Measurements from ENCODE around the gene ACP7.

The ACP7 gene

DNA sequence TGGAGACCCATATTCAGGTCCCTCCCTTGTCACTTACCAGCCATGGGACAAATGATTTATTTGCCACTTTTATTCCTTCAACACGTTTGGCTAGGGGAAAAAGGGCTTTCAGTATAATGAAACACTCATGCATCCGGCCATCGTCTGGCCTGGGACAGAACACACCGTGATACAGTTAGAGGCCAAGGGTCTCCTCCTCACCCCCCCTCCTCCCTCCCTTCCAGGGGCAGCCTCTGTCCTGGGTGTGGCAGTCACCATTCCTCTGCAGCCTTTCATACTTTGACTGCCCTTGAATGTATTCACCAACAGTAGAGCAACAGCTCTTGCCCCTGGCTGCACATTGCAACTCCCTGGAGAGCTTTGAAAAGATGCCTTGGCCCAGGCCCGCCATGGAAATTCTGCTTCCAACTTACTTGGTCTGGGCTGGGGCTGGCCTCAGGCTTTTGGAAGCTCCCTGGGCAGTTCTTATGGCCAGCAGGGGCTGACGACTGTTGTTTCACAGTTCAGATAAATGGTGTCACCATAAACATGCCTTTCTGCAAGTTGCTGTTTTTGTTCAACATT lies 44.4 kb downstream of the ACP7 start:
- ATAC-seq: no peak
- no peak for TF ChIP-seq ARNTL (CRISPR knock-in tag; IDR thresholded peaks at IDR 0.05; ENCODE audit: borderline replicate concordance, low read depth)
- no peak for TF ChIP-seq ZC3H10 (CRISPR knock-in tag; IDR thresholded peaks at IDR 0.05)
- TF ChIP-seq, protein P1, sequence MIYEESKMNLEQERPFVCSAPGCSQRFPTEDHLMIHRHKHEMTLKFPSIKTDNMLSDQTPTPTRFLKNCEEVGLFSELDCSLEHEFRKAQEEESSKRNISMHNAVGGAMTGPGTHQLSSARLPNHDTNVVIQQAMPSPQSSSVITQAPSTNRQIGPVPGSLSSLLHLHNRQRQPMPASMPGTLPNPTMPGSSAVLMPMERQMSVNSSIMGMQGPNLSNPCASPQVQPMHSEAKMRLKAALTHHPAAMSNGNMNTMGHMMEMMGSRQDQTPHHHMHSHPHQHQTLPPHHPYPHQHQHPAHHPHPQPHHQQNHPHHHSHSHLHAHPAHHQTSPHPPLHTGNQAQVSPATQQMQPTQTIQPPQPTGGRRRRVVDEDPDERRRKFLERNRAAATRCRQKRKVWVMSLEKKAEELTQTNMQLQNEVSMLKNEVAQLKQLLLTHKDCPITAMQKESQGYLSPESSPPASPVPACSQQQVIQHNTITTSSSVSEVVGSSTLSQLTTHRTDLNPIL (CRISPR knock-in tag; IDR thresholded peaks at IDR 0.05; ENCODE audit: low read depth): no peak
- no peak for TF ChIP-seq PPARA (CRISPR knock-in tag; IDR thresholded peaks at IDR 0.05; ENCODE audit: borderline replicate concordance)
- no peak for TF ChIP-seq ZNF565 (CRISPR knock-in tag; conservative IDR thresholded peaks at IDR 0.05; ENCODE audit: low read depth)
- no peak for TF ChIP-seq ESRRG (CRISPR knock-in tag; IDR thresholded peaks at IDR 0.05)
- TF ChIP-seq, protein P2, sequence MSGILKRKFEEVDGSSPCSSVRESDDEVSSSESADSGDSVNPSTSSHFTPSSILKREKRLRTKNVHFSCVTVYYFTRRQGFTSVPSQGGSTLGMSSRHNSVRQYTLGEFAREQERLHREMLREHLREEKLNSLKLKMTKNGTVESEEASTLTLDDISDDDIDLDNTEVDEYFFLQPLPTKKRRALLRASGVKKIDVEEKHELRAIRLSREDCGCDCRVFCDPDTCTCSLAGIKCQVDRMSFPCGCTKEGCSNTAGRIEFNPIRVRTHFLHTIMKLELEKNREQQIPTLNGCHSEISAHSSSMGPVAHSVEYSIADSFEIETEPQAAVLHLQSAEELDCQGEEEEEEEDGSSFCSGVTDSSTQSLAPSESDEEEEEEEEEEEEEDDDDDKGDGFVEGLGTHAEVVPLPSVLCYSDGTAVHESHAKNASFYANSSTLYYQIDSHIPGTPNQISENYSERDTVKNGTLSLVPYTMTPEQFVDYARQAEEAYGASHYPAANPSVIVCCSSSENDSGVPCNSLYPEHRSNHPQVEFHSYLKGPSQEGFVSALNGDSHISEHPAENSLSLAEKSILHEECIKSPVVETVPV (CRISPR knock-in tag; IDR thresholded peaks at IDR 0.05): no peak
- no peak for TF ChIP-seq RARB (CRISPR knock-in tag; IDR thresholded peaks at IDR 0.05)
- TF ChIP-seq CSDC2 (CRISPR knock-in tag; IDR thresholded peaks at IDR 0.05): no peak
- TF ChIP-seq BACH2 (CRISPR knock-in tag; IDR thresholded peaks at IDR 0.05; ENCODE audit: borderline replicate concordance): no peak
- TF ChIP-seq, protein P3, sequence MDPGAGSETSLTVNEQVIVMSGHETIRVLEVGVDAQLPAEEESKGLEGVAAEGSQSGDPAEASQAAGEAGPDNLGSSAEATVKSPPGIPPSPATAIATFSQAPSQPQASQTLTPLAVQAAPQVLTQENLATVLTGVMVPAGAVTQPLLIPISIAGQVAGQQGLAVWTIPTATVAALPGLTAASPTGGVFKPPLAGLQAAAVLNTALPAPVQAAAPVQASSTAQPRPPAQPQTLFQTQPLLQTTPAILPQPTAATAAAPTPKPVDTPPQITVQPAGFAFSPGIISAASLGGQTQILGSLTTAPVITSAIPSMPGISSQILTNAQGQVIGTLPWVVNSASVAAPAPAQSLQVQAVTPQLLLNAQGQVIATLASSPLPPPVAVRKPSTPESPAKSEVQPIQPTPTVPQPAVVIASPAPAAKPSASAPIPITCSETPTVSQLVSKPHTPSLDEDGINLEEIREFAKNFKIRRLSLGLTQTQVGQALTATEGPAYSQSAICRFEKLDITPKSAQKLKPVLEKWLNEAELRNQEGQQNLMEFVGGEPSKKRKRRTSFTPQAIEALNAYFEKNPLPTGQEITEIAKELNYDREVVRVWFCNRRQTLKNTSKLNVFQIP (CRISPR knock-in tag; IDR thresholded peaks at IDR 0.05; ENCODE audit: borderline replicate concordance, low read depth): no peak
- no peak for TF ChIP-seq ZFP30 (CRISPR knock-in tag; IDR thresholded peaks at IDR 0.05)
- TF ChIP-seq TSHZ2 (CRISPR knock-in tag; IDR thresholded peaks at IDR 0.05): no peak
- no peak for TF ChIP-seq GLIS3 (CRISPR knock-in tag; IDR thresholded peaks at IDR 0.05)
- TF ChIP-seq TCF4 (CRISPR knock-in tag; IDR thresholded peaks at IDR 0.05; ENCODE audit: borderline replicate concordance): no peak
- TF ChIP-seq ZNF8 (CRISPR knock-in tag; IDR thresholded peaks at IDR 0.05): no peak
- no peak for TF ChIP-seq ISL1 (CRISPR knock-in tag; IDR thresholded peaks at IDR 0.05)
- no peak for TF ChIP-seq PATZ1 (CRISPR knock-in tag; IDR thresholded peaks at IDR 0.05; ENCODE audit: borderline replicate concordance)
- no peak for TF ChIP-seq ZNF70 (CRISPR knock-in tag; IDR thresholded peaks at IDR 0.05)
- TF ChIP-seq SNAI2 (CRISPR knock-in tag; IDR thresholded peaks at IDR 0.05): no peak

DNA sequence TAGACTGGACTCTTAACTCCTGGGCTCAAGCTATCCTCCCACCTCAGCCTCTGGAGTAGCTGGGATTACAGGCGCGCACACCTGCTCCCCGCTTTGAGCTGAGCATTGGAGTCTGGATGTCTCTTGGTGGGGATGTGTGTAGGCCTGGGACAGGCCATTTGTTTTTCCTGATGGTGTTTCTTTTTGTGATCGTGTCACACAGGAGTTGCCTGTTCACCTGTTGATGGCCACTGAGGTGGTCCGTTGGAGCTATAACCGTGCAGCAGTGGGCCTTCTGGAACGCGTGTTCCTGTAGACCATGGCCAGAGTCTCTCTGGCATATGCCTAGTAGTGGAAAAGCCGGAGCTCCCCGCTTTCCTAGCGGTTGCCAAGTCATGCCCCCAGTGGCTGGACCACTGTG lies 44.9 kb downstream of the ACP7 start:
- no peak for ATAC-seq
- TF ChIP-seq, protein P2 (CRISPR knock-in tag; IDR thresholded peaks at IDR 0.05): no peak
- TF ChIP-seq ZFP3 (CRISPR knock-in tag; IDR thresholded peaks at IDR 0.05) (no peak), ZNF8 (CRISPR knock-in tag; IDR thresholded peaks at IDR 0.05) (no peak)
